Large intestine (tissue), 3 donors: ENCODE data around the gene OR2T5. TPM values are rescaled to one million over a fixed set of nuclear protein-coding genes. Genes with fewer than 3 reads are reported as not detected.
"Not testable (repeated sequence)": the region's sequence is repeated elsewhere in the genome, so short reads cannot be mapped to it uniquely, and the experiment has no call there.

Experiments used
- DNase-seq, 2 donors: peaks; one replicate each; pipeline versions ENCODE4 v3.0.0 to v3.0.0-alpha.2; 2013
- H3K27ac ChIP-seq: one replicate; pipeline ENCODE4 v1.5.1; 2013; ENCODE audit warnings: low read length
- H3K27me3 ChIP-seq: 2 replicates; pipeline ENCODE4 v1.6.1; 2013; ENCODE audit warnings: low read length; ENCODE audit not compliant: control insufficient read depth, insufficient read depth
- H3K36me3 ChIP-seq: 2 replicates; pipeline ENCODE4 v1.6.1; 2013; ENCODE audit warnings: low read length; ENCODE audit not compliant: control insufficient read depth, insufficient read depth
- H3K4me1 ChIP-seq: one replicate; pipeline ENCODE4 v1.6.1; 2013; ENCODE audit warnings: low read length; ENCODE audit not compliant: control insufficient read depth, insufficient read depth
- H3K4me3 ChIP-seq: one replicate; pipeline ENCODE4 v1.5.1; 2013; ENCODE audit warnings: low read length
- H3K9me3 ChIP-seq: one replicate; pipeline ENCODE4 v1.6.1; 2013; ENCODE audit warnings: mild to moderate bottlenecking, low read depth, low read length, moderate library complexity; ENCODE audit not compliant: control insufficient read depth
- WGBS: methylation state at CpG from one replicate; pipeline ENCODE4 v1.1.5; 2013; ENCODE audit warnings: low lambda C conversion rate; ENCODE audit not compliant: insufficient coverage; 5-methylcytosine and 5-hydroxymethylcytosine counted together
- polyA plus RNA-seq: library from polyadenylated mRNA; unstranded; fragments of 120-200 nt; gene quantifications from one replicate; pipeline ENCODE4 v1.2.1, GENCODE V29; 2013

Gene OR2T5
- polyA plus RNA-seq, 1 donor = not detected

DNA sequence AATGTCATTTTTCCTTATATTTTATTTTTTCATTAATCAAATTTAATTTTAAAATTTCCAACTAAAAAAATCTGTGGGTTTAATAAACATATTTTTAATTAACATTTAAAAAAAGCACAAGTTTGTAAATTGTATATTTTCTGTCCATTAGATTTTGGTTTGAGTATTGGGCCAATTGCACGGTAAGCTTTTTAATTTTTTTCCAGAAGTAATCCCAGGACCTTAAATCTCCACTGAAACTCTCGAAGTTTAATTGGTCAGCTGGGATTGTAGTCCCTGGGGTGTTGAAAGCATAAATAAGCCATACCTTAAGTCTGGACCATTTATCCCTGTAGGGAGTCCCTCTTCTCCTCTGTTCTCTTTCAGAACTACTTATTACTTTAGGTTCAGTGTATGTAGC is 19.4 kb downstream of the OR2T5 start, which contains the start of gene OR2G6:
TSS of gene OR2G6 (plus strand) at position 301 of the 400 bp plus-strand sequence. CDS start 13,574 bp downstream, outside the sequence.
- not testable (repeated sequence) for H3K9me3 ChIP-seq, H3K36me3 ChIP-seq, H3K4me3 ChIP-seq, DNase-seq, H3K27ac ChIP-seq, H3K27me3 ChIP-seq, H3K4me1 ChIP-seq
- WGBS = no CpG with 5 or more reads among the region's 2 CpGs

DNA sequence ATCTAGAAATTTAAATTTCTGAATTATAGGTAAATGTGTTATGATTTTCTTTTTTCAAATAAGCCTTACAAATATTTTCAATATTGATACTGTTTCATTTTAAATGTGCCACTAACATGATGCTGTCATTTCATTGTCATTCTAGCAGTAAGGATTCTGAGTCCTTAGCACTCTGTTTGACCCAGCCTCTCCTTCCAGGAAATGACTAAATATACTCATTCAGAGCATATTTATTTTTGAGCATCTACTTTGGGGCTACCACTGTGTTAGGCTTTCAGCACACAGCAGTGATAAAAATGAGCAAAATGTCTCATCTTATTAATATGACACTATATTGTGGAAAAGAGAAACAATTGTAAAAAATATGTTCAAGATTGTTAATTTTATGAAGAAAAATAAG is 21.8 kb downstream of the OR2T5 start:
- not testable (repeated sequence) for H3K9me3 ChIP-seq, DNase-seq, H3K4me3 ChIP-seq, H3K27ac ChIP-seq, H3K36me3 ChIP-seq, H3K4me1 ChIP-seq, H3K27me3 ChIP-seq

DNA sequence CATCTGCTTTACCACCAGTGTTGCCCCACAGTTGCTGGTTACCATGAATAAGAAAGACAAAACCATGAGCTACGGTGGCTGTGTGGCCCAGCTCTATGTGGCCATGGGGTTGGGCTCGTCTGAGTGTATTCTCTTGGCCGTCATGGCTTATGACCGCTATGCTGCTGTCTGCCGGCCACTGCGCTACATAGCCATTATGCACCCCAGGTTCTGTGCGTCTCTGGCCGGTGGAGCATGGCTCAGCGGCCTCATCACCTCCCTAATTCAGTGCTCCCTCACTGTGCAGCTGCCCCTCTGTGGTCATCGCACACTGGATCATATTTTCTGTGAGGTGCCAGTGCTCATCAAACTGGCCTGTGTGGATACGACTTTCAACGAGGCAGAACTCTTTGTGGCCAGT is 33.5 kb downstream of the OR2T5 start:
- H3K4me3 ChIP-seq = no peak overlapping the region
- no peaks in the 10 kb centered on the region for H3K27me3 ChIP-seq
- DNase-seq = no peak
- no CpG with 5 or more reads among the region's 12 CpGs for WGBS
- H3K27ac ChIP-seq = no peak overlapping the region
- H3K36me3 ChIP-seq = no peaks in the 10 kb centered on the region
- peaks cover 5% of the 10 kb centered on the region for H3K9me3 ChIP-seq
- H3K4me1 ChIP-seq = no peaks in the 10 kb centered on the region

DNA sequence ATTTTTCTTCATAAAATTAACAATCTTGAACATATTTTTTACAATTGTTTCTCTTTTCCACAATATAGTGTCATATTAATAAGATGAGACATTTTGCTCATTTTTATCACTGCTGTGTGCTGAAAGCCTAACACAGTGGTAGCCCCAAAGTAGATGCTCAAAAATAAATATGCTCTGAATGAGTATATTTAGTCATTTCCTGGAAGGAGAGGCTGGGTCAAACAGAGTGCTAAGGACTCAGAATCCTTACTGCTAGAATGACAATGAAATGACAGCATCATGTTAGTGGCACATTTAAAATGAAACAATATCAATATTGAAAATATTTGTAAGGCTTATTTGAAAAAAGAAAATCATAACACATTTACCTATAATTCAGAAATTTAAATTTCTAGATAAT is 49.1 kb downstream of the OR2T5 start:
- not testable (repeated sequence) for H3K9me3 ChIP-seq, H3K4me1 ChIP-seq, H3K36me3 ChIP-seq, DNase-seq, H3K27me3 ChIP-seq, H3K27ac ChIP-seq, H3K4me3 ChIP-seq

Other genes starting within 250 kb of the OR2T5 start
- not detected for gene OR2T33, start 210.6 kb upstream of the OR2T5 start, polyA plus RNA-seq
- gene OR2T12, start 185.2 kb upstream of the OR2T5 start, polyA plus RNA-seq = not detected
- not detected for gene OR2M7, start 164.0 kb upstream of the OR2T5 start, polyA plus RNA-seq
- not detected for gene OR14C36, start 139.8 kb upstream of the OR2T5 start, polyA plus RNA-seq
- not detected for gene OR2T4, start 126.9 kb upstream of the OR2T5 start, polyA plus RNA-seq
- gene OR2T6, start 112.8 kb upstream of the OR2T5 start, polyA plus RNA-seq = not detected
- not detected for gene OR2T1, start 85.5 kb upstream of the OR2T5 start, polyA plus RNA-seq
- not detected for gene OR2T2, start 43.0 kb upstream of the OR2T5 start, polyA plus RNA-seq
- gene OR2T3, start 15.2 kb upstream of the OR2T5 start, polyA plus RNA-seq = not detected
- gene OR2G6, start 19.5 kb downstream of the OR2T5 start, polyA plus RNA-seq = not detected
- not detected for gene OR2T29, start 74.2 kb downstream of the OR2T5 start, polyA plus RNA-seq
- not detected for gene OR2T34, start 86.2 kb downstream of the OR2T5 start, polyA plus RNA-seq
- gene OR2T10, start 109.1 kb downstream of the OR2T5 start, polyA plus RNA-seq = not detected
- not detected for gene OR2T11, start 146.5 kb downstream of the OR2T5 start, polyA plus RNA-seq
- gene OR2T35, start 156.7 kb downstream of the OR2T5 start, polyA plus RNA-seq = not detected
- not detected for gene OR2T27, start 166.9 kb downstream of the OR2T5 start, polyA plus RNA-seq
- not detected for gene OR14I1, start 214.2 kb downstream of the OR2T5 start, polyA plus RNA-seq